CD14-positive monocyte (primary cell): ENCODE measurements around the gene PANK1. TPM values are rescaled to one million over a fixed set of nuclear protein-coding genes. Genes with fewer than 3 reads are reported as not detected.

Experiments used
- DNase-seq, 3 donors: peaks; one replicate each; pipeline ENCODE4 v3.0.0-alpha.2; 2011 to 2022
- H2AFZ ChIP-seq: 2 replicates; pipeline ENCODE4 v1.6.0; 2012; ENCODE audit warnings: mild to moderate bottlenecking, low read depth, low read length, inconsistent platforms; ENCODE audit not compliant: insufficient read depth, poor library complexity, severe bottlenecking
- H3K27ac ChIP-seq, 2 donors: 1 replicate in 1 of 2; 2 replicates in 1 of 2; pipeline ENCODE4 v1.5.1; 2012 to 2013; ENCODE audit warnings: low read length in 2 of 2, control low read depth in 1 of 2, inconsistent platforms in 1 of 2, low read depth in 1 of 2, mild to moderate bottlenecking in 1 of 2
- H3K27me3 ChIP-seq, 2 donors: one replicate each; pipeline versions ENCODE4 v1.6.0 to v1.6.1; 2011 to 2013; ENCODE audit warnings: low read length in 2 of 2; ENCODE audit not compliant: control insufficient read depth in 2 of 2, insufficient read depth in 2 of 2
- H3K36me3 ChIP-seq, 2 donors: replicated peaks in 1 of 2; 1 replicate in 1 of 2; 2 replicates in 1 of 2; pipeline versions ENCODE4 v1.5.1 to v1.6.1; 2012 to 2013; ENCODE audit warnings: low read length in 2 of 2, control low read depth in 1 of 2, inconsistent platforms in 1 of 2, mild to moderate bottlenecking in 1 of 2; ENCODE audit not compliant: insufficient read depth in 2 of 2, control insufficient read depth in 1 of 2
- H3K4me1 ChIP-seq, 2 donors: 1 replicate in 1 of 2; 2 replicates in 1 of 2; pipeline versions ENCODE4 v1.5.1 to v1.6.1; 2012 to 2013; ENCODE audit warnings: low read length in 2 of 2, control low read depth in 1 of 2, inconsistent platforms in 1 of 2, mild to moderate bottlenecking in 1 of 2, moderate library complexity in 1 of 2; ENCODE audit not compliant: insufficient read depth in 2 of 2, control insufficient read depth in 1 of 2
- H3K4me2 ChIP-seq: replicated peaks from 2 replicates; pipeline ENCODE3; 2012; ENCODE audit warnings: low read length, moderate library complexity, mild to moderate bottlenecking; ENCODE audit not compliant: poor library complexity, severe bottlenecking; ENCODE audit errors: extremely low read depth
- H3K4me3 ChIP-seq, 3 experiments: fragments of 200-600 bp in 1 of 3; sonication (generic) in 1 of 3; replicated peaks in 1 of 3; 1 replicate in 2 of 3; 2 replicates in 1 of 3; pipeline ENCODE4 v1.5.1; 2011 to 2013; ENCODE audit warnings: low read length in 3 of 3, mild to moderate bottlenecking in 3 of 3, control low read depth in 2 of 3, low read depth in 2 of 3, inconsistent platforms in 1 of 3, moderate library complexity in 1 of 3
- H3K79me2 ChIP-seq: 2 replicates; pipeline ENCODE4 v1.6.0; 2012; ENCODE audit warnings: mild to moderate bottlenecking, control low read depth, inconsistent platforms, low read length, moderate library complexity; ENCODE audit not compliant: insufficient read depth
- H3K9ac ChIP-seq: 2 replicates; pipeline ENCODE4 v1.6.0; 2017; ENCODE audit warnings: low read length, mild to moderate bottlenecking; ENCODE audit not compliant: insufficient read depth, poor library complexity, severe bottlenecking
- H3K9me3 ChIP-seq, 2 donors: replicated peaks in 1 of 2; 1 replicate in 1 of 2; 2 replicates in 1 of 2; pipeline versions ENCODE4 v1.5.1 to v1.6.1; 2012 to 2013; ENCODE audit warnings: low read length in 2 of 2, control low read depth in 1 of 2; ENCODE audit not compliant: control insufficient read depth in 1 of 2, insufficient read depth in 1 of 2
- H4K20me1 ChIP-seq: 2 replicates; pipeline ENCODE4 v1.6.0; 2012; ENCODE audit warnings: mild to moderate bottlenecking, low read length, control low read depth, moderate library complexity; ENCODE audit not compliant: insufficient read depth
- H3K27ac Mint-ChIP-seq, 7 donors: one replicate each; pipeline ENCODE4 v1.8.0; 2020; ENCODE audit warnings: mild to moderate bottlenecking in 7 of 7, mixed read lengths in 7 of 7, moderate library complexity in 6 of 7, inconsistent platforms in 2 of 7
- H3K27me3 Mint-ChIP-seq, 3 donors: one replicate each; pipeline ENCODE4 v1.8.0; 2021 to 2022; ENCODE audit warnings: low read depth in 3 of 3, mild to moderate bottlenecking in 3 of 3, mixed read lengths in 3 of 3, moderate library complexity in 3 of 3, inconsistent platforms in 1 of 3
- H3K36me3 Mint-ChIP-seq, 2 donors: one replicate each; pipeline ENCODE4 v1.8.0; 2020; ENCODE audit warnings: mixed read lengths in 2 of 2, inconsistent platforms in 1 of 2, mild to moderate bottlenecking in 1 of 2
- H3K4me1 Mint-ChIP-seq: one replicate; pipeline ENCODE4 v1.8.0; 2020; ENCODE audit warnings: mild to moderate bottlenecking, mixed read lengths
- H3K4me3 Mint-ChIP-seq, 2 donors: one replicate each; pipeline ENCODE4 v1.8.0; 2020; ENCODE audit warnings: mild to moderate bottlenecking in 2 of 2, mixed read lengths in 2 of 2, moderate library complexity in 1 of 2
- H3K9me3 Mint-ChIP-seq, 7 donors: one replicate each; pipeline ENCODE4 v1.8.0; 2020 to 2022; ENCODE audit warnings: mixed read lengths in 7 of 7, mild to moderate bottlenecking in 6 of 7, moderate library complexity in 6 of 7, inconsistent platforms in 2 of 7
- WGBS: methylation state at CpG from one replicate; pipeline ENCODE4 v1.1.5; 2013; ENCODE audit warnings: missing lambda C conversion rate; ENCODE audit not compliant: insufficient coverage; 5-methylcytosine and 5-hydroxymethylcytosine counted together
- intact Hi-C, 2 donors: fragments of 100-400 bp; cut with micrococcal nuclease; formaldehyde crosslinking; loops; one replicate each; pipeline versions ENCODE4 v1.15.0 to v1.15.1; 2023
- polyA plus RNA-seq, 3 donors: library from polyadenylated mRNA; depleted of rRNA in 1 of 3; unstranded in 2 of 3; stranded (reverse) in 1 of 3; fragments of 300-500 nt in 2 of 3; fragments of >200 nt in 1 of 3; fragmentation: Illumina TruSeq in 2 of 3; gene quantifications; 1 replicate in 2 of 3; 2 replicates in 1 of 3; pipeline ENCODE4 v1.2.3, GENCODE V29; 2012 to 2021
- TF ChIP-seq, protein P1 (sequence below): fragments of 200-600 bp; IDR thresholded peaks from one replicate; pipeline ENCODE4 v1.8.0; 2022; ENCODE audit warnings: antibody characterized with exemption, mild to moderate bottlenecking

PANK1 gene
- polyA plus RNA-seq, 3 donors, result 0.31 to 0.67 (median 0.61) TPM

- H3K79me2 ChIP-seq, result no peaks in the 10 kb centered on the region
- Mint-ChIP-seq H3K27ac (peak overlapping the region in 1 of 7 donors; percentile 30), H3K4me1 (no peaks in the 10 kb centered on the region), H3K36me3 (no peaks in the 10 kb centered on the region), H3K27me3 (peaks cover 2 to 5% (median 3%) of the 10 kb centered on the region in 3 donors), H3K4me3 (no peak overlapping the region), H3K9me3 (peaks cover 0 to 3% (median 0%) of the 10 kb centered on the region in 7 donors)
- H3K27ac ChIP-seq, result no peak overlapping the region
- intact Hi-C loops, result no loop called here
- no peak overlapping the region for H3K4me2 ChIP-seq
- H2AFZ ChIP-seq, result no peak overlapping the region
- no peaks in the 10 kb centered on the region for H4K20me1 ChIP-seq
- H3K27me3 ChIP-seq, result no peaks in the 10 kb centered on the region
- no peak for DNase-seq
- H3K9me3 ChIP-seq, result peaks cover 0 to 3% of the 10 kb centered on the region in 2 donors
- H3K36me3 ChIP-seq, result no peaks in the 10 kb centered on the region
- H3K4me1 ChIP-seq, result no peaks in the 10 kb centered on the region
- TF ChIP-seq, protein P1, sequence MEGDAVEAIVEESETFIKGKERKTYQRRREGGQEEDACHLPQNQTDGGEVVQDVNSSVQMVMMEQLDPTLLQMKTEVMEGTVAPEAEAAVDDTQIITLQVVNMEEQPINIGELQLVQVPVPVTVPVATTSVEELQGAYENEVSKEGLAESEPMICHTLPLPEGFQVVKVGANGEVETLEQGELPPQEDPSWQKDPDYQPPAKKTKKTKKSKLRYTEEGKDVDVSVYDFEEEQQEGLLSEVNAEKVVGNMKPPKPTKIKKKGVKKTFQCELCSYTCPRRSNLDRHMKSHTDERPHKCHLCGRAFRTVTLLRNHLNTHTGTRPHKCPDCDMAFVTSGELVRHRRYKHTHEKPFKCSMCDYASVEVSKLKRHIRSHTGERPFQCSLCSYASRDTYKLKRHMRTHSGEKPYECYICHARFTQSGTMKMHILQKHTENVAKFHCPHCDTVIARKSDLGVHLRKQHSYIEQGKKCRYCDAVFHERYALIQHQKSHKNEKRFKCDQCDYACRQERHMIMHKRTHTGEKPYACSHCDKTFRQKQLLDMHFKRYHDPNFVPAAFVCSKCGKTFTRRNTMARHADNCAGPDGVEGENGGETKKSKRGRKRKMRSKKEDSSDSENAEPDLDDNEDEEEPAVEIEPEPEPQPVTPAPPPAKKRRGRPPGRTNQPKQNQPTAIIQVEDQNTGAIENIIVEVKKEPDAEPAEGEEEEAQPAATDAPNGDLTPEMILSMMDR, result no peak
- no peak overlapping the region for H3K9ac ChIP-seq
- WGBS, result no CpG with 5 or more reads among the region's 1 CpG
- H3K4me3 ChIP-seq, result no peak overlapping the region
These were observed 88.4 kb downstream of the PANK1 start for GRCh38 chr10:89556600-89556999.

DNA sequence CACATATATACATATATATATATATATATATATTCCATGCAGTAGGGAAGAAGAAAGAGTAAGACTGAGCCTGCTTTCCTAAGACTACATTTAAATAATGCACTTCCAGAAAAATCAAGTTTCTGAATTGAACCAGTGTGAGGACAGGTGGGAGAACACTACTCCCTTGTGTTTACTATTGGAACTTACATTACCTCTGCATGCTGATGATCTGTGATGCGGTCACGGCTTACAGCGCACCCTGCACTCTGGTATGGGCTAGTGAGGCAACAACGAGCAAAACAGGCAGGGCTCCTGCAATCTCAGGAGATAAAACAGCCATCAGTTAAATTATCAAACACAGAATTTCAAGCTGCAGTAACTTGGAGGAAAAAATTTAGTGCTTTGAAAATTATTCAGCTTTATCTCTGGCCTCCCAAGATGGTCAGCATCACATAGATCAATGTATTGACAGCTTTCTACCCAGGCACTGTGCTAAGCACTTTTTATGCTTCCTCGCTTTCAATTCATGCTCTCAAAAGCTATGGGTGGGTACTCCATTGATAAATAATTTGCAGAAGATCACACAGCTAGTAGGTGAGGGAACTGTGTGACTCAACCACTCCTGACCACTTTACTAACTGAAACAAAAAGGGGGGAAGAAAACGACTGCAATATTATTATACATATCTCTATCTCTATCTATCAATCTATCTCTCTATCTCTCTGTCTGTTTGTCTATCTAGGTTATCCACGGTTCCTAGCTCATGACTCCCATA, 89.2 kb downstream of the PANK1 start:
- TF ChIP-seq, protein P1, result no peak
- no peaks in the 10 kb centered on the region for H3K79me2 ChIP-seq
- no peak overlapping the region for H3K4me3 Mint-ChIP-seq
- no peak overlapping the region for H3K27ac Mint-ChIP-seq
- no peaks in the 10 kb centered on the region for H3K36me3 ChIP-seq
- no peaks in the 10 kb centered on the region for H3K36me3 Mint-ChIP-seq
- no peaks in the 10 kb centered on the region for H3K4me1 ChIP-seq
- H3K4me2 ChIP-seq, result no peak overlapping the region
- no CpG with 5 or more reads among the region's 7 CpGs for WGBS
- peaks cover 0 to 4% of the 10 kb centered on the region in 2 donors for H3K9me3 ChIP-seq
- no peak overlapping the region for H3K27ac ChIP-seq
- no peaks in the 10 kb centered on the region for H4K20me1 ChIP-seq
- intact Hi-C loops, result no loop called here
- no peak overlapping the region for H2AFZ ChIP-seq
- H3K4me3 ChIP-seq, result no peak overlapping the region
- no peak overlapping the region for H3K9ac ChIP-seq
- H3K4me1 Mint-ChIP-seq, result no peaks in the 10 kb centered on the region
- peaks cover 0 to 2% (median 1%) of the 10 kb centered on the region in 3 donors for H3K27me3 Mint-ChIP-seq
- H3K9me3 Mint-ChIP-seq, result peaks cover 0 to 5% (median 0%) of the 10 kb centered on the region in 7 donors
- no peak for DNase-seq
- H3K27me3 ChIP-seq, result no peaks in the 10 kb centered on the region
